HepG2 (cell line): ENCODE measurements around the gene AGR2. TPM values are rescaled to one million over a fixed set of nuclear protein-coding genes. Genes with fewer than 3 reads are reported as not detected.

ENCODE experiments used
- ATAC-seq: fragments of 200-7000 bp; cut with Tn5 transposase; 3 replicates; pipeline ENCODE4 v1.9.1; 2020; ENCODE audit warnings: mild to moderate bottlenecking, moderate library complexity
- BruUV-seq: library from RNA; stranded (reverse); fragments of 400-500 nt; replicated peaks from 2 replicates; lab custom pipeline; 2021; lab: Mats Ljungman, UMichigan
- CTCF ChIA-PET: fragments of 300-600 bp; formaldehyde crosslinking; extraction: SDS; loops from one replicate; lab custom pipeline; 2021; ENCODE audit warnings: low total read pairs, inconsistent platforms, low intra/inter-chr PET ratio; lab: Yijun Ruan, JAX
- POLR2A ChIA-PET: fragments of 350-600 bp; sonication (Branson Sonifier 250); formaldehyde crosslinking; loops from one replicate; lab custom pipeline; 2020; ENCODE audit warnings: antibody characterized with exemption, inconsistent platforms; lab: Yijun Ruan, JAX
- DNase-seq: peaks from one replicate; pipeline ENCODE4 v3.0.0-alpha.2; 2015; ENCODE audit warnings: low spot score
- FAIRE-seq: peaks from 3 replicates; lab custom pipeline; 2011; peaks lifted over from hg19 to GRCh38; lab: Jason Lieb, UNC
- H2AFZ ChIP-seq: one replicate; pipeline ENCODE4 v1.6.1; 2011; ENCODE audit warnings: low read length, inconsistent platforms
- H3K27ac ChIP-seq: fragments of 300-600 bp; 3 replicates; pipeline ENCODE4 v1.8.0; 2011; ENCODE audit warnings: mixed run types, mild to moderate bottlenecking, mixed read lengths, low read length, inconsistent platforms; ENCODE audit not compliant: insufficient read depth; ENCODE audit errors: extremely low read length
- H3K27me3 ChIP-seq, 2 experiments: fragments of 200-600 bp in 1 of 2; 2 replicates in 1 of 2; 3 replicates in 1 of 2; pipeline versions ENCODE4 v1.6.0 to v1.8.0; 2011; ENCODE audit warnings: low read length in 2 of 2, mild to moderate bottlenecking in 2 of 2, moderate library complexity in 2 of 2, inconsistent platforms in 1 of 2; ENCODE audit not compliant: insufficient read depth in 2 of 2, control insufficient read depth in 1 of 2
- H3K36me3 ChIP-seq, 2 experiments: fragments of 200-600 bp in 1 of 2; replicated peaks in 1 of 2; 2 replicates in 1 of 2; 3 replicates in 1 of 2; pipeline versions ENCODE4 v1.5.1 to v1.8.0; 2011; ENCODE audit warnings: low read length in 2 of 2, inconsistent platforms in 1 of 2; ENCODE audit not compliant: insufficient read depth in 2 of 2, control insufficient read depth in 1 of 2
- H3K4me1 ChIP-seq: 2 replicates; pipeline ENCODE4 v1.5.1; 2012; ENCODE audit warnings: low read length, inconsistent platforms; ENCODE audit not compliant: insufficient read depth
- H3K4me2 ChIP-seq: 2 replicates; pipeline ENCODE4 v1.6.0; 2011; ENCODE audit warnings: low read depth, low read length, inconsistent platforms
- H3K4me3 ChIP-seq, 3 experiments: fragments of 200-600 bp in 1 of 3; sonication (generic), shearing (Covaris generic) in 1 of 3; replicated peaks in 1 of 3; 2 replicates each; pipeline ENCODE4 v1.5.1; 2011 to 2016; ENCODE audit warnings: low read length in 3 of 3, inconsistent platforms in 2 of 3, low read depth in 2 of 3, mild to moderate bottlenecking in 2 of 3, control low read depth in 1 of 3, mixed read lengths in 1 of 3; ENCODE audit not compliant: insufficient read depth in 1 of 3
- H3K79me2 ChIP-seq: one replicate; pipeline ENCODE4 v1.6.1; 2011; ENCODE audit warnings: low read length, inconsistent platforms; ENCODE audit not compliant: insufficient read depth
- H3K9ac ChIP-seq: 2 replicates; pipeline ENCODE4 v1.6.0; 2011; ENCODE audit warnings: mild to moderate bottlenecking, low read depth, low read length, inconsistent platforms; ENCODE audit not compliant: insufficient read depth
- H3K9me3 ChIP-seq: 2 replicates; pipeline ENCODE4 v1.5.1; 2012; ENCODE audit warnings: mild to moderate bottlenecking, low read length
- H4K20me1 ChIP-seq: 2 replicates; pipeline ENCODE4 v1.6.0; 2011; ENCODE audit warnings: inconsistent platforms, mild to moderate bottlenecking, low read length, moderate library complexity; ENCODE audit not compliant: insufficient read depth
- ATF2 ChIP-seq: sonication (generic); formaldehyde crosslinking; IDR thresholded peaks from 2 replicates; pipeline ENCODE4 v1.4.0; 2020; ENCODE audit warnings: missing genetic modification reagents
- EEA1 ChIP-seq: sonication (generic); formaldehyde crosslinking; IDR thresholded peaks from 2 replicates; pipeline ENCODE4 v1.5.1; 2020; ENCODE audit warnings: mild to moderate bottlenecking, missing genetic modification reagents, borderline replicate concordance
- ERF ChIP-seq: IDR thresholded peaks from 2 replicates; pipeline ENCODE4 v1.6.1; 2018; ENCODE audit warnings: missing biosample characterization, missing genetic modification reagents
- KLF13 ChIP-seq: sonication (generic); formaldehyde crosslinking; IDR thresholded peaks from 2 replicates; pipeline ENCODE4 v1.4.0; 2020; ENCODE audit warnings: mild to moderate bottlenecking, missing genetic modification reagents
- KLF15 ChIP-seq: sonication (generic); formaldehyde crosslinking; IDR thresholded peaks from 2 replicates; pipeline ENCODE4 v1.8.1; 2023; ENCODE audit warnings: borderline replicate concordance, mild to moderate bottlenecking, inconsistent platforms, missing genetic modification reagents, mixed read lengths
- MAFK ChIP-seq, 2 experiments: IDR thresholded peaks in 1 of 2; conservative IDR thresholded peaks in 1 of 2; 2 replicates each; pipeline ENCODE4 v1.6.1; 2011; ENCODE audit warnings: improper control_type of control experiment in 2 of 2, low read length in 2 of 2
- MYPOP ChIP-seq: sonication (generic); formaldehyde crosslinking; IDR thresholded peaks from 2 replicates; pipeline ENCODE4 v1.8.1; 2023; ENCODE audit warnings: mild to moderate bottlenecking, moderate library complexity, missing genetic modification reagents
- NFYC ChIP-seq: IDR thresholded peaks from 2 replicates; pipeline ENCODE4 v1.6.1; 2016; ENCODE audit warnings: missing genetic modification reagents, missing compliant biosample characterization
- SP1 ChIP-seq, 2 experiments: fragments of 450-650 bp in 1 of 2; sonication (generic) in 1 of 2; formaldehyde crosslinking in 1 of 2; IDR thresholded peaks; 2 replicates each; pipeline versions ENCODE4 v1.4.0 to v1.6.1; 2016 to 2020; ENCODE audit warnings: missing genetic modification reagents in 1 of 2
- ZFAT ChIP-seq: sonication (generic); formaldehyde crosslinking; conservative IDR thresholded peaks from 2 replicates; pipeline ENCODE4 v1.8.1; 2023; ENCODE audit warnings: missing genetic modification reagents, inconsistent platforms
- ZNF3 ChIP-seq: IDR thresholded peaks from 2 replicates; pipeline ENCODE4 v1.7.0; 2017; ENCODE audit warnings: inconsistent platforms
- ZNF382 ChIP-seq: sonication (generic); formaldehyde crosslinking; IDR thresholded peaks from 2 replicates; pipeline ENCODE4 v1.5.0; 2020; ENCODE audit warnings: missing genetic modification reagents, mild to moderate bottlenecking, borderline replicate concordance
- ZNF512B ChIP-seq: sonication (generic); formaldehyde crosslinking; IDR thresholded peaks from 2 replicates; pipeline ENCODE4 v1.5.1; 2020; ENCODE audit warnings: missing genetic modification reagents, mild to moderate bottlenecking, borderline replicate concordance
- ZNF552 ChIP-seq: sonication (generic); formaldehyde crosslinking; IDR thresholded peaks from 2 replicates; pipeline ENCODE4 v1.9.0; 2022; ENCODE audit warnings: missing genetic modification reagents, mild to moderate bottlenecking, borderline replicate concordance
- WGBS: methylation state at CpG from one replicate; pipeline ENCODE4 v1.1.6; 2017; ENCODE audit warnings: low lambda C conversion rate; 5-methylcytosine and 5-hydroxymethylcytosine counted together
- in situ Hi-C: cut with HindIII; loops from 2 replicates; pipeline ENCODE4 v1.10.0; 2017; ENCODE audit warnings: low pct_unique_long_range_greater_than_20kb; ENCODE audit not compliant: extremely low pct_ligation_motif_present
- intact Hi-C: fragments of 100-400 bp; cut with micrococcal nuclease; formaldehyde crosslinking; loops from one replicate; pipeline ENCODE4 v1.10.0; 2022; ENCODE audit not compliant: unreplicated experiment
- polyA plus RNA-seq, 8 experiments: library from polyadenylated mRNA; depleted of rRNA in 3 of 8; stranded (reverse) in 7 of 8; unstranded in 1 of 8; fragments of >200 nt; fragmentation: Illumina TruSeq in 4 of 8; extraction: Trizol in 4 of 8; gene quantifications; 2 replicates each; pipeline versions ENCODE4 v1.2.1 to v1.2.3, GENCODE V29; 2011 to 2016; ENCODE audit warnings: low read depth in 4 of 8, missing spikeins in 1 of 8, mixed read lengths in 1 of 8; ENCODE audit not compliant: insufficient read depth in 1 of 8
- total RNA-seq, 5 experiments: library from RNA; depleted of rRNA; stranded (reverse); fragments of >200 nt; fragmentation: Illumina TruSeq; extraction: Trizol; gene quantifications; 2 replicates each; pipeline ENCODE4 v1.2.3, GENCODE V29; 2016; ENCODE audit warnings: low read depth in 1 of 5
- TF ChIP-seq, protein P1 (sequence below): sonication (generic); formaldehyde crosslinking; IDR thresholded peaks from 2 replicates; pipeline ENCODE4 v1.8.1; 2022; ENCODE audit warnings: mild to moderate bottlenecking, missing genetic modification reagents
- TF ChIP-seq, protein P2 (sequence below): IDR thresholded peaks from 2 replicates; pipeline ENCODE4 v1.6.1; 2016; ENCODE audit warnings: low read depth

The AGR2 gene
- total and polyA plus RNA-seq, 2 of the 13 experiments (the other 11 are each of a cell fraction or from before 2014, with no cell fraction given), result 1.7 to 2.9 TPM

- no peak overlapping the region for H3K9ac ChIP-seq
- ChIA-PET POLR2A (no interaction called here), CTCF (no interaction called here)
- no peaks in the 10 kb centered on the region for H3K4me1 ChIP-seq
- H3K27me3 ChIP-seq, result no peaks in the 10 kb centered on the region
- intact Hi-C loops (no loop called here), in situ Hi-C loops (no loop called here)
- ATAC-seq (no peak), DNase-seq (no peak), FAIRE-seq (no peak)
- no peaks in the 10 kb centered on the region for H3K79me2 ChIP-seq
- H3K4me3 ChIP-seq, result no peak overlapping the region
- WGBS, result 42% methylated on average over 6 of the region's 6 CpGs
- H2AFZ ChIP-seq, result no peak overlapping the region
- no peak overlapping the region for H3K4me2 ChIP-seq
- no peak overlapping the region for H3K27ac ChIP-seq
- no TSS peak for BruUV-seq
- H3K36me3 ChIP-seq, result no peaks in the 10 kb centered on the region
- no peaks in the 10 kb centered on the region for H4K20me1 ChIP-seq
- H3K9me3 ChIP-seq, result no peaks in the 10 kb centered on the region
- TF ChIP-seq ERF (CRISPR knock-in tag) (no peak), ATF2 (CRISPR knock-in tag) (no peak), KLF15 (CRISPR knock-in tag) (no peak), MAFK (conservative IDR thresholded peaks at IDR 0.05 in 1 of 2, IDR thresholded peaks at IDR 0.05 in 1 of 2; ENCODE audit: low read length in 2 of 2) (no peak), ZNF512B (CRISPR knock-in tag) (no peak), ZNF552 (CRISPR knock-in tag) (no peak), ZNF382 (CRISPR knock-in tag) (no peak), SP1 (IDR thresholded peaks at IDR 0.05) (no peak), SP1 (CRISPR knock-in tag; IDR thresholded peaks at IDR 0.05) (no peak), ZNF3 (CRISPR knock-in tag) (no peak), NFYC (no peak), EEA1 (no peak), KLF13 (CRISPR knock-in tag) (no peak), MYPOP (CRISPR knock-in tag) (no peak), ZFAT (CRISPR knock-in tag) (no peak)
- TF ChIP-seq, protein P1, sequence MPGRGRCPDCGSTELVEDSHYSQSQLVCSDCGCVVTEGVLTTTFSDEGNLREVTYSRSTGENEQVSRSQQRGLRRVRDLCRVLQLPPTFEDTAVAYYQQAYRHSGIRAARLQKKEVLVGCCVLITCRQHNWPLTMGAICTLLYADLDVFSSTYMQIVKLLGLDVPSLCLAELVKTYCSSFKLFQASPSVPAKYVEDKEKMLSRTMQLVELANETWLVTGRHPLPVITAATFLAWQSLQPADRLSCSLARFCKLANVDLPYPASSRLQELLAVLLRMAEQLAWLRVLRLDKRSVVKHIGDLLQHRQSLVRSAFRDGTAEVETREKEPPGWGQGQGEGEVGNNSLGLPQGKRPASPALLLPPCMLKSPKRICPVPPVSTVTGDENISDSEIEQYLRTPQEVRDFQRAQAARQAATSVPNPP (CRISPR knock-in tag), result no peak
- TF ChIP-seq, protein P2, sequence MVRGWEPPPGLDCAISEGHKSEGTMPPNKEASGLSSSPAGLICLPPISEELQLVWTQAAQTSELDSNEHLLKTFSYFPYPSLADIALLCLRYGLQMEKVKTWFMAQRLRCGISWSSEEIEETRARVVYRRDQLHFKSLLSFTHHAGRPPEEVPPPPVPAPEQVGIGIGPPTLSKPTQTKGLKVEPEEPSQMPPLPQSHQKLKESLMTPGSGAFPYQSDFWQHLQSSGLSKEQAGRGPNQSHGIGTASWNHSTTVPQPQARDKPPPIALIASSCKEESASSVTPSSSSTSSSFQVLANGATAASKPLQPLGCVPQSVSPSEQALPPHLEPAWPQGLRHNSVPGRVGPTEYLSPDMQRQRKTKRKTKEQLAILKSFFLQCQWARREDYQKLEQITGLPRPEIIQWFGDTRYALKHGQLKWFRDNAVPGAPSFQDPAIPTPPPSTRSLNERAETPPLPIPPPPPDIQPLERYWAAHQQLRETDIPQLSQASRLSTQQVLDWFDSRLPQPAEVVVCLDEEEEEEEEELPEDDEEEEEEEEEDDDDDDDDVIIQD (CRISPR knock-in tag), result no peak
These were observed 34.0 kb downstream of the AGR2 start for GRCh38 chr7:16770657-16771329.
